Measurements from ENCODE around the gene RNF212. TPM values are rescaled to one million over a fixed set of nuclear protein-coding genes. Genes with fewer than 3 reads are reported as not detected.

The RNF212 gene
- total RNA-seq, 2 donors from 2014 or later, result 7.1 to 15.3 TPM

DNA sequence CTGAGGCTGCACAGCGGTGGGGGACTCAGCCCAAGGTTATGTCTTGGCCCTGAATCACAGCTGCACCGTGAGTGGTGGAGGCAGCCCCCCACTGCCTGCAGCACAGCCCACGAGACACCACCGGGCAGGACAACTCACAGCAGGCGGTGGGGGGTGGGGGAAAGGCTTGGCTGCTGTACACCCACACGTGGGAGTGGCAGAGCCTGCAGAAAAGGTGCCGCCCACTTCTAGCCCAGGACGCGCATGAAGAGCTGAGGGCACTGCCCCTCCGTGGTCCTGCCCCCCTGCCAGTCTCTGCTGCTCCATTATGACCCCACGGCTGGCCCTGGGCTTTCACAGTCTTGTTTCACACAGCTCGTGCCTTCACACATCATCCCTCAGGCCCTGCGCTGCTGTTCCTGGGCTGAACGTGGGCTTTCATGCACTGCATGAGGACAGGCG lies 61.1 kb downstream of the RNF212 start:
- no peak for TF ChIP-seq POLR2AphosphoS5 (IDR thresholded peaks at IDR 0.05)
- TF ChIP-seq, protein P1, sequence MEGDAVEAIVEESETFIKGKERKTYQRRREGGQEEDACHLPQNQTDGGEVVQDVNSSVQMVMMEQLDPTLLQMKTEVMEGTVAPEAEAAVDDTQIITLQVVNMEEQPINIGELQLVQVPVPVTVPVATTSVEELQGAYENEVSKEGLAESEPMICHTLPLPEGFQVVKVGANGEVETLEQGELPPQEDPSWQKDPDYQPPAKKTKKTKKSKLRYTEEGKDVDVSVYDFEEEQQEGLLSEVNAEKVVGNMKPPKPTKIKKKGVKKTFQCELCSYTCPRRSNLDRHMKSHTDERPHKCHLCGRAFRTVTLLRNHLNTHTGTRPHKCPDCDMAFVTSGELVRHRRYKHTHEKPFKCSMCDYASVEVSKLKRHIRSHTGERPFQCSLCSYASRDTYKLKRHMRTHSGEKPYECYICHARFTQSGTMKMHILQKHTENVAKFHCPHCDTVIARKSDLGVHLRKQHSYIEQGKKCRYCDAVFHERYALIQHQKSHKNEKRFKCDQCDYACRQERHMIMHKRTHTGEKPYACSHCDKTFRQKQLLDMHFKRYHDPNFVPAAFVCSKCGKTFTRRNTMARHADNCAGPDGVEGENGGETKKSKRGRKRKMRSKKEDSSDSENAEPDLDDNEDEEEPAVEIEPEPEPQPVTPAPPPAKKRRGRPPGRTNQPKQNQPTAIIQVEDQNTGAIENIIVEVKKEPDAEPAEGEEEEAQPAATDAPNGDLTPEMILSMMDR (IDR thresholded peaks at IDR 0.05), result no peak
- TF ChIP-seq POLR2A (IDR thresholded peaks at IDR 0.05), result no peak
- Histone ChIP-seq H3K27me3 (replicated peaks; ENCODE audit: insufficient read depth) (no peaks in the 10 kb centered on the region), H3K27ac (no peak overlapping the region), H3K4me3 (no peak overlapping the region), H3K9me3 (no peaks in the 10 kb centered on the region), H3K36me3 (no peaks in the 10 kb centered on the region), H3K4me1 (replicated peaks) (no peaks in the 10 kb centered on the region)
- no peak for DNase-seq (ENCODE audit: low spot score)
- intact Hi-C loops (cut with DNase I), result no loop called here
- WGBS, result 39% methylated on average over 14 of the region's 15 CpGs

DNA sequence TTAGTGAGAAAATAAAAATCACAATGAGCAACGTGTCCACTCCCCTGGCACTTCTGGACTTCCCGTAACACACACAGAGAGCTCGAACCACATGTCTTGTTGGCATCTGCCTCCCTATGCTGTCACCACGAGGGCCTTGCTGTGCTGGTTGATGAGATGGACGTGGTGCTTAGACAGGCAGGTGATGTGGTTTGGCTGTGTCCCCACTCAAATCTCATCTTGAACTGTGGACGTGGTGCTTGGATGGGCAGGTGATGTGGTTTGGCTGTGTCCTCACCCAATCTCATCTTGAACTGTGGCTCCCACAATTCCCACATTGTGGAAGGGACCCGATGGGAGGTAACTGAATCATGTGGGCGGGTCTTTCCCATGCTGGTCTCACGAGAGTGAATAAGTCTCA lies 61.9 kb downstream of the RNF212 start:
- H3K36me3 ChIP-seq, result no peaks in the 10 kb centered on the region
- intact Hi-C loops (cut with DNase I), result no loop called here
- no peaks in the 10 kb centered on the region for H3K9me3 ChIP-seq
- TF ChIP-seq POLR2AphosphoS5 (IDR thresholded peaks at IDR 0.05) (no peak), POLR2A (IDR thresholded peaks at IDR 0.05) (no peak)
- TF ChIP-seq, protein P1 (IDR thresholded peaks at IDR 0.05), result no peak
- H3K27ac ChIP-seq, result no peak overlapping the region
- no peaks in the 10 kb centered on the region for H3K4me1 ChIP-seq (replicated peaks)
- DNase-seq (ENCODE audit: low spot score), result no peak
- H3K4me3 ChIP-seq, result no peak overlapping the region
- WGBS, result 74% methylated on average over 9 of the region's 9 CpGs
- H3K27me3 ChIP-seq (replicated peaks; ENCODE audit: insufficient read depth), result no peaks in the 10 kb centered on the region

- Histone ChIP-seq H3K36me3 (no peaks in the 10 kb centered on the region), H3K9me3 (no peaks in the 10 kb centered on the region), H3K27ac (no peak overlapping the region), H3K27me3 (replicated peaks; ENCODE audit: insufficient read depth) (no peaks in the 10 kb centered on the region), H3K4me3 (no peak overlapping the region), H3K4me1 (replicated peaks) (no peaks in the 10 kb centered on the region)
- TF ChIP-seq, protein P1 (IDR thresholded peaks at IDR 0.05), result no peak
- no peak for TF ChIP-seq POLR2A (IDR thresholded peaks at IDR 0.05)
- no peak for TF ChIP-seq POLR2AphosphoS5 (IDR thresholded peaks at IDR 0.05)
- DNase-seq (ENCODE audit: low spot score), result no peak
- 79% methylated on average over 35 of the region's 40 CpGs for WGBS
- intact Hi-C loops (cut with DNase I), result no loop called here
Observed at GRCh38 chr4:1050486-1051213, 62.7 kb downstream of the RNF212 start.

GRCh38 chr4:1049591-1049905 lies 63.8 kb downstream of the RNF212 start:
- H3K9me3 ChIP-seq, result no peaks in the 10 kb centered on the region
- no peaks in the 10 kb centered on the region for H3K4me1 ChIP-seq (replicated peaks)
- H3K27ac ChIP-seq, result no peak overlapping the region
- no peak for DNase-seq (ENCODE audit: low spot score)
- H3K4me3 ChIP-seq, result no peak overlapping the region
- TF ChIP-seq POLR2A (IDR thresholded peaks at IDR 0.05) (no peak), POLR2AphosphoS5 (IDR thresholded peaks at IDR 0.05) (no peak)
- TF ChIP-seq, protein P1 (IDR thresholded peaks at IDR 0.05), result no peak
- intact Hi-C loops (cut with DNase I), result no loop called here
- no peaks in the 10 kb centered on the region for H3K27me3 ChIP-seq (replicated peaks; ENCODE audit: insufficient read depth)
- WGBS, result 82% methylated on average over 21 of the region's 21 CpGs
- H3K36me3 ChIP-seq, result no peaks in the 10 kb centered on the region
